ENCODE results near the gene ZC3H12A.

DNA sequence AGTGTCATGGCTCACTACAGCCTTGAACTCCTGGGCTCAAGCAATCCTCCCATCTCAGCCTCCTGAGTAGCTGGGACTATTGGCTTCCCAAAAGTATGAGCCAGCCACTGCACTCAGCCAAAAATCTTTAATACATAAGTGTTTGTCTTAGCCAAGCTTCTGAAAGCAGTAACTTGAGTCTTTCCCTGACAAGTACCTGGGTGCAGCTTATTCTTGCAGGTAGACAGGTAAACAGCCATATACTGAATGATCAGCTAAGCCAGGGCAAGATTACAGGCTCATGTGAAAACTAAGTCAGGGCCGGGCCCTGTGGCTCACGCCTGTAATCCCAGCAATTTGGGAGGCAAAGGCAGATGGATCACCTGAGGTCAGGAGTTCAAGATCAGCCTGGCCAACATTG is 32.4 kb downstream of the ZC3H12A start:
- TF ChIP-seq, protein P1, sequence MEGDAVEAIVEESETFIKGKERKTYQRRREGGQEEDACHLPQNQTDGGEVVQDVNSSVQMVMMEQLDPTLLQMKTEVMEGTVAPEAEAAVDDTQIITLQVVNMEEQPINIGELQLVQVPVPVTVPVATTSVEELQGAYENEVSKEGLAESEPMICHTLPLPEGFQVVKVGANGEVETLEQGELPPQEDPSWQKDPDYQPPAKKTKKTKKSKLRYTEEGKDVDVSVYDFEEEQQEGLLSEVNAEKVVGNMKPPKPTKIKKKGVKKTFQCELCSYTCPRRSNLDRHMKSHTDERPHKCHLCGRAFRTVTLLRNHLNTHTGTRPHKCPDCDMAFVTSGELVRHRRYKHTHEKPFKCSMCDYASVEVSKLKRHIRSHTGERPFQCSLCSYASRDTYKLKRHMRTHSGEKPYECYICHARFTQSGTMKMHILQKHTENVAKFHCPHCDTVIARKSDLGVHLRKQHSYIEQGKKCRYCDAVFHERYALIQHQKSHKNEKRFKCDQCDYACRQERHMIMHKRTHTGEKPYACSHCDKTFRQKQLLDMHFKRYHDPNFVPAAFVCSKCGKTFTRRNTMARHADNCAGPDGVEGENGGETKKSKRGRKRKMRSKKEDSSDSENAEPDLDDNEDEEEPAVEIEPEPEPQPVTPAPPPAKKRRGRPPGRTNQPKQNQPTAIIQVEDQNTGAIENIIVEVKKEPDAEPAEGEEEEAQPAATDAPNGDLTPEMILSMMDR (conservative IDR thresholded peaks at IDR 0.05; ENCODE audit: low read depth in 2 of 2): no peak
- TF ChIP-seq POLR2AphosphoS5 (IDR thresholded peaks at IDR 0.05; ENCODE audit: low read depth): no peak
- TF ChIP-seq, protein P2, sequence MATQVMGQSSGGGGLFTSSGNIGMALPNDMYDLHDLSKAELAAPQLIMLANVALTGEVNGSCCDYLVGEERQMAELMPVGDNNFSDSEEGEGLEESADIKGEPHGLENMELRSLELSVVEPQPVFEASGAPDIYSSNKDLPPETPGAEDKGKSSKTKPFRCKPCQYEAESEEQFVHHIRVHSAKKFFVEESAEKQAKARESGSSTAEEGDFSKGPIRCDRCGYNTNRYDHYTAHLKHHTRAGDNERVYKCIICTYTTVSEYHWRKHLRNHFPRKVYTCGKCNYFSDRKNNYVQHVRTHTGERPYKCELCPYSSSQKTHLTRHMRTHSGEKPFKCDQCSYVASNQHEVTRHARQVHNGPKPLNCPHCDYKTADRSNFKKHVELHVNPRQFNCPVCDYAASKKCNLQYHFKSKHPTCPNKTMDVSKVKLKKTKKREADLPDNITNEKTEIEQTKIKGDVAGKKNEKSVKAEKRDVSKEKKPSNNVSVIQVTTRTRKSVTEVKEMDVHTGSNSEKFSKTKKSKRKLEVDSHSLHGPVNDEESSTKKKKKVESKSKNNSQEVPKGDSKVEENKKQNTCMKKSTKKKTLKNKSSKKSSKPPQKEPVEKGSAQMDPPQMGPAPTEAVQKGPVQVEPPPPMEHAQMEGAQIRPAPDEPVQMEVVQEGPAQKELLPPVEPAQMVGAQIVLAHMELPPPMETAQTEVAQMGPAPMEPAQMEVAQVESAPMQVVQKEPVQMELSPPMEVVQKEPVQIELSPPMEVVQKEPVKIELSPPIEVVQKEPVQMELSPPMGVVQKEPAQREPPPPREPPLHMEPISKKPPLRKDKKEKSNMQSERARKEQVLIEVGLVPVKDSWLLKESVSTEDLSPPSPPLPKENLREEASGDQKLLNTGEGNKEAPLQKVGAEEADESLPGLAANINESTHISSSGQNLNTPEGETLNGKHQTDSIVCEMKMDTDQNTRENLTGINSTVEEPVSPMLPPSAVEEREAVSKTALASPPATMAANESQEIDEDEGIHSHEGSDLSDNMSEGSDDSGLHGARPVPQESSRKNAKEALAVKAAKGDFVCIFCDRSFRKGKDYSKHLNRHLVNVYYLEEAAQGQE (IDR thresholded peaks at IDR 0.05; ENCODE audit: unreplicated experiment): no peak
- TF ChIP-seq EZH2 (IDR thresholded peaks at IDR 0.05; ENCODE audit: low read depth, unreplicated experiment): no peak
- TF ChIP-seq EZH2phosphoT487 (IDR thresholded peaks at IDR 0.05; ENCODE audit: unreplicated experiment): no peak
- no peak for TF ChIP-seq ZNF114 (CRISPR knock-in tag; IDR thresholded peaks at IDR 0.05)
- no peak for TF ChIP-seq JUNB (IDR thresholded peaks at IDR 0.05; ENCODE audit: unreplicated experiment)
- TF ChIP-seq NANOG (IDR thresholded peaks at IDR 0.05; ENCODE audit: borderline replicate concordance): no peak
- TF ChIP-seq, protein P3, sequence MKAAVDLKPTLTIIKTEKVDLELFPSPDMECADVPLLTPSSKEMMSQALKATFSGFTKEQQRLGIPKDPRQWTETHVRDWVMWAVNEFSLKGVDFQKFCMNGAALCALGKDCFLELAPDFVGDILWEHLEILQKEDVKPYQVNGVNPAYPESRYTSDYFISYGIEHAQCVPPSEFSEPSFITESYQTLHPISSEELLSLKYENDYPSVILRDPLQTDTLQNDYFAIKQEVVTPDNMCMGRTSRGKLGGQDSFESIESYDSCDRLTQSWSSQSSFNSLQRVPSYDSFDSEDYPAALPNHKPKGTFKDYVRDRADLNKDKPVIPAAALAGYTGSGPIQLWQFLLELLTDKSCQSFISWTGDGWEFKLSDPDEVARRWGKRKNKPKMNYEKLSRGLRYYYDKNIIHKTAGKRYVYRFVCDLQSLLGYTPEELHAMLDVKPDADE (IDR thresholded peaks at IDR 0.05): no peak
- no peak for TF ChIP-seq STAT1 (IDR thresholded peaks at IDR 0.05; ENCODE audit: unreplicated experiment)

Data from GM23338 (cell line).